Measurements from ENCODE around the gene CTH. TPM values are rescaled to one million over a fixed set of nuclear protein-coding genes. Genes with fewer than 3 reads are reported as not detected.
"Not testable (repeated sequence)": the region's sequence is repeated elsewhere in the genome, so short reads cannot be mapped to it uniquely, and the experiment has no call there.

The CTH gene
- total RNA-seq, 1 donor from 2014 or later: 4.3 TPM

DNA sequence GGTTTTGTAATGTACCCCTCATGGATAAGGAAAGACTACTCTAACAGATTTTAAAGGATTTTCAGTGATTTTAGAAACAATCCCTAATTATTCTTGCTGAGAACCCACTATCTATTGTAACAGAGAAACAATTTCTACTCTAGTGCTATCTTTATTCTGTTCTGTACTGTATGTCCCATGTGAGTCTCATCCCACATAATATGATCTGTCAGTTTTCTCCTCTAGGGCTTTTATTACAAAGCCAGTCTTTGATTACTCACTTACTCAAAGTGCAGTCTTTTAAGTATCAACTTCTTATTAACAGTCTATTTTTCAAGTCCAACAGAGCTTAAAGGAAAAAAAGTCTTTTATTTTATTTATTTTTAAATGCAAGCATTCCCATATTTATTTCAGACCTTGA lies 54.8 kb downstream of the CTH start:
- intact Hi-C loops (cut with micrococcal nuclease): no loop called here
- DNase-seq (no peak), ATAC-seq (ENCODE audit: low read depth) (no peak)
- Mint-ChIP-seq H3K36me3 (ENCODE audit: low read depth) (no peaks in the 10 kb centered on the region), H3K9me3 (no peaks in the 10 kb centered on the region), H3K4me3 (no peak overlapping the region), H3K4me1 (no peaks in the 10 kb centered on the region), H3K27ac (no peak overlapping the region), H3K27me3 (peaks cover 17% of the 10 kb centered on the region)
- POLR2A ChIA-PET: no interaction called here
- TF ChIP-seq, protein P1, sequence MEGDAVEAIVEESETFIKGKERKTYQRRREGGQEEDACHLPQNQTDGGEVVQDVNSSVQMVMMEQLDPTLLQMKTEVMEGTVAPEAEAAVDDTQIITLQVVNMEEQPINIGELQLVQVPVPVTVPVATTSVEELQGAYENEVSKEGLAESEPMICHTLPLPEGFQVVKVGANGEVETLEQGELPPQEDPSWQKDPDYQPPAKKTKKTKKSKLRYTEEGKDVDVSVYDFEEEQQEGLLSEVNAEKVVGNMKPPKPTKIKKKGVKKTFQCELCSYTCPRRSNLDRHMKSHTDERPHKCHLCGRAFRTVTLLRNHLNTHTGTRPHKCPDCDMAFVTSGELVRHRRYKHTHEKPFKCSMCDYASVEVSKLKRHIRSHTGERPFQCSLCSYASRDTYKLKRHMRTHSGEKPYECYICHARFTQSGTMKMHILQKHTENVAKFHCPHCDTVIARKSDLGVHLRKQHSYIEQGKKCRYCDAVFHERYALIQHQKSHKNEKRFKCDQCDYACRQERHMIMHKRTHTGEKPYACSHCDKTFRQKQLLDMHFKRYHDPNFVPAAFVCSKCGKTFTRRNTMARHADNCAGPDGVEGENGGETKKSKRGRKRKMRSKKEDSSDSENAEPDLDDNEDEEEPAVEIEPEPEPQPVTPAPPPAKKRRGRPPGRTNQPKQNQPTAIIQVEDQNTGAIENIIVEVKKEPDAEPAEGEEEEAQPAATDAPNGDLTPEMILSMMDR (IDR thresholded peaks at IDR 0.05): no peak
- CTCF ChIA-PET: no interaction called here

DNA sequence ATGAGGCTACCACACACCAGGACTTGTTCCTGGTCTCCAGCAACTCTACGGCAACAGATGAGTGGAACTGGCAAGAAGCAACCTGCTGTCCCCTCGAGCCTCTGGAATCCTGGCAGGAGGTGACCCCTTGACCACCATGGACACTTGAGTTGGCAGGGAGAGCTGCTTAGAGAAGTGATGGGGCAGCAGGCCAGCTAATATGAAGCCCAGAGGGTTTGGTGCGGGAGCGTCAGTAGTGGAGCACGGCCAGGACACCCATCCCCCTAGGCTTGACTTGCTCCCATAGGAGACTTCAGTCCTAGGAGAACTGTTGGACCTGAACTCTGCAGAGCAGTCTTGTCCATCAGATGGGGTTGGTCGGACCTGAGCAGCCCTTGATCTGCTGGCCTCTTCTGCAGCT lies 56.5 kb downstream of the CTH start:
- no peak overlapping the region for H3K27ac Mint-ChIP-seq
- DNase-seq (no peak), ATAC-seq (ENCODE audit: low read depth) (no peak)
- H3K27me3 Mint-ChIP-seq: peaks cover 18% of the 10 kb centered on the region
- POLR2A ChIA-PET: no interaction called here
- H3K4me3 Mint-ChIP-seq: no peak overlapping the region
- TF ChIP-seq, protein P1 (IDR thresholded peaks at IDR 0.05): no peak
- H3K36me3 Mint-ChIP-seq (ENCODE audit: low read depth): no peaks in the 10 kb centered on the region
- H3K9me3 Mint-ChIP-seq: no peaks in the 10 kb centered on the region
- H3K4me1 Mint-ChIP-seq: no peaks in the 10 kb centered on the region
- intact Hi-C loops (cut with micrococcal nuclease): no loop called here
- CTCF ChIA-PET: no interaction called here

DNA sequence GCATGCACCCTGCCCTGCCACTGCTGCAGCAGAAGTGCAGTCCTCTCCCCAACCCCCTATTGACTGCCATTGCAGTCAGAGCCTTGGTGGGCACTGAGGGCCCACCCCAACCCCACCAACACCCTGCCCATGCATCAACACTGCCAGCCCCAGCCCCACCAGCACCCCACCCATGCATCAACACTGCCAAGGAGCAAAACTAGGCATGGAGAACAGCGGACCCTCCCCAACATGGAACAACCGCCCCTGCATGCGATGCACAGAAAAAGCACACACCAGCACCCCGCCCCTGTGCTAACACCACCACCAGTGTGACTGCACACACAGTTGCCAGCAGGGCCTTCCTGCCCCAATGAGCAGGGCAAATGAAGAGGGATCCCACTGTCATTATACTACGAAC lies 57.1 kb downstream of the CTH start:
- Mint-ChIP-seq H3K4me3 (no peak overlapping the region), H3K36me3 (ENCODE audit: low read depth) (no peaks in the 10 kb centered on the region), H3K9me3 (no peaks in the 10 kb centered on the region), H3K27ac (no peak overlapping the region), H3K27me3 (peaks cover 18% of the 10 kb centered on the region), H3K4me1 (no peaks in the 10 kb centered on the region)
- CTCF ChIA-PET: no interaction called here
- intact Hi-C loops (cut with micrococcal nuclease): no loop called here
- POLR2A ChIA-PET: no interaction called here
- ATAC-seq (ENCODE audit: low read depth) (no peak), DNase-seq (no peak)
- TF ChIP-seq, protein P1 (IDR thresholded peaks at IDR 0.05): no peak

DNA sequence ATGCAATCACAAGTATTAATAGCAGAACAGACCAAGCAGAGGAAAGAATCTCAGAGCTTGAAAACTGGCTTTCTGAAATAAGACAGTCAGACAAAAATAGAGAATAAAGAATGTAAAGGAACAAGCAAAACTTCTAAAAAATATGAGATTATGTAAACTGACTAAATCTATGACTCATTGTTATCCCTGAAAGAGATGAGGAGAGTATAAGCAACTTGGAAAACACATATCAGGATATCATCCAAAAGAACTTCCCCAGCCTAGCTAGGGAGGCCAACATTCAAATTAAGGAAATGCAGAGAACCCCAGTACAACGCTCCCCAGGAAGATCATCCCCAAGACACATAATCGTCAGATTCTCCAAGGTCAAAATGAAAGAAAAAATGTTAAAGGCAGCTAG lies 58.1 kb downstream of the CTH start:
- H3K9me3 Mint-ChIP-seq; CTCF ChIA-PET; DNase-seq; H3K4me1 Mint-ChIP-seq; H3K27ac Mint-ChIP-seq; intact Hi-C loops (cut with micrococcal nuclease); H3K4me3 Mint-ChIP-seq; POLR2A ChIA-PET; ATAC-seq (ENCODE audit: low read depth); H3K36me3 Mint-ChIP-seq (ENCODE audit: low read depth): not testable (repeated sequence)
- peaks cover 17% of the 10 kb centered on the region for H3K27me3 Mint-ChIP-seq

DNA sequence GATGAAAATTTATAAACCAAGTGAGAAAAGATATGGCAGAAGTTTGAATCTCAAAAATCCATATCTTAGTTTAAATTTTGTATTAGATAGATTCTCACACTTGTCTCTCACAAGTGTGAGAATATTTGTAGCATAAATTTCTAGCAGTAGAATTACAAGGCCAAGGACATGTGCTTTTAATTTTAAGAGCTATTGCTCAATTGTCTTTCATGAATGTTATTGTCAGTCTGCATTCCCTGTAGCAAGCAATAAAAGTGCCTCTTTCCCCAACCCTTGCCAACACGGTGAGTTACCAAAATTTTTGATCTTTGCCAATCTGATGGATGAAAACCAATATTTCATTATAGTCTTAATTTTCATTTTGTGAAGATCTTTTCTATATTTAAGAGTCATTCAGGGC lies 64.0 kb downstream of the CTH start:
- no peak overlapping the region for H3K27ac Mint-ChIP-seq
- POLR2A ChIA-PET: no interaction called here

DNA sequence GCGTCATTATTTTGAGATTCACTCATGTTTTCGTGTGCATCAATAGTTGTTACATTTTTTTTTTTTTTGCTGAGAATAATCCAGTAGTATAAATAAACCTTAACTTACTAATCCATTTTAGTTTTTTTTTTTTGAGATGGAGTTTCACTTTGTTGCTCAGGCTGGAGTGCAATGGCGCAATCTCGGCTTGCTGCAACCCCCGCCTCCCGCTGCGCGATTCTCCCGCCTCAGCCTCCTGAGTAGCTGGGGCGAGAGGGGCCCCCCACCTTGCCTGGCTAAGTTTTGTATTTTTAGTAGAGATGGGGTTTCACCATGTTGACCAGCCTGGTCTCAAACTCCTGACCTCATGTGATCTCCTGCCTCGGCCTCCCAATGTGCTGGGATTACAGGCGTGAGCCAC lies 66.0 kb downstream of the CTH start:
- DNase-seq: no peak
- H3K9me3 Mint-ChIP-seq: peaks cover 8% of the 10 kb centered on the region
- no peak for ATAC-seq (ENCODE audit: low read depth)
- intact Hi-C loops (cut with micrococcal nuclease): no loop called here
- no peak overlapping the region for H3K27ac Mint-ChIP-seq
- no peaks in the 10 kb centered on the region for H3K27me3 Mint-ChIP-seq
- ChIA-PET POLR2A (no interaction called here), CTCF (no interaction called here)
- no peaks in the 10 kb centered on the region for H3K4me1 Mint-ChIP-seq
- no peak overlapping the region for H3K4me3 Mint-ChIP-seq
- H3K36me3 Mint-ChIP-seq (ENCODE audit: low read depth): no peaks in the 10 kb centered on the region
- TF ChIP-seq, protein P1 (IDR thresholded peaks at IDR 0.05): no peak

More for the DNA sequence above, 64.0 kb downstream of the CTH start:
- ATAC-seq (ENCODE audit: low read depth) (no peak), DNase-seq (no peak)
- H3K4me3 Mint-ChIP-seq: no peak overlapping the region
- H3K9me3 Mint-ChIP-seq: peaks cover 8% of the 10 kb centered on the region
- no peaks in the 10 kb centered on the region for H3K4me1 Mint-ChIP-seq
- intact Hi-C loops (cut with micrococcal nuclease): no loop called here
- TF ChIP-seq, protein P1 (IDR thresholded peaks at IDR 0.05): no peak
- CTCF ChIA-PET: no interaction called here
- no peaks in the 10 kb centered on the region for H3K36me3 Mint-ChIP-seq (ENCODE audit: low read depth)
- H3K27me3 Mint-ChIP-seq: peaks cover 4% of the 10 kb centered on the region

DNA sequence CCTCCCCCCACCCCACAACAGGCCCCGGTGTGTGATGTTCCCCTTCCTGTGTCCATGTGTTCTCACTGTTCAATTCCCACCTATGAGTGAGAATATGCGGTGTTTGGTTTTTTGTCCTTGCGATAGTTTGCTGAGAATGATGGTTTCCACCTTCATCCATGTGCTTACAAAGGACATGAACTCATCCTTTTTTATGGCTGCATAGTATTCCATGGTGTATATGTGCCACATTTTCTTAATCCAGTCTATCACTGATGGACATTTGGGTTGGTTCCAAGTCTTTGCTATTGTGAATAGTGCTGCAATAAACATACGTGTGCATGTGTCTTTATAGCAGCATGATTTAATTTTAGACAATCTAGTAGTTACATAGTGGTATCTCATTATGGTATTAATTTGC lies 66.8 kb downstream of the CTH start:
- POLR2A ChIA-PET; H3K9me3 Mint-ChIP-seq; CTCF ChIA-PET; DNase-seq; ATAC-seq (ENCODE audit: low read depth); H3K4me1 Mint-ChIP-seq; H3K27ac Mint-ChIP-seq; intact Hi-C loops (cut with micrococcal nuclease); H3K27me3 Mint-ChIP-seq; H3K36me3 Mint-ChIP-seq (ENCODE audit: low read depth); H3K4me3 Mint-ChIP-seq: not testable (repeated sequence)
